Mucosa of stomach (tissue), 1 donor: ENCODE data around the gene LRP1B.

Source experiments
- H3K27me3 ChIP-seq: one replicate; pipeline ENCODE4 v1.7.0; 2013; ENCODE audit warnings: mild to moderate bottlenecking, low read length; ENCODE audit not compliant: control insufficient read depth, insufficient read depth
- H3K36me3 ChIP-seq: one replicate; pipeline ENCODE4 v1.7.0; 2013; ENCODE audit warnings: low read length; ENCODE audit not compliant: control insufficient read depth, insufficient read depth
- H3K4me1 ChIP-seq: one replicate; pipeline ENCODE4 v1.7.0; 2013; ENCODE audit warnings: mild to moderate bottlenecking, low read length; ENCODE audit not compliant: control insufficient read depth, insufficient read depth
- H3K4me3 ChIP-seq: one replicate; pipeline ENCODE4 v1.7.0; 2013; ENCODE audit warnings: low read length
- H3K9ac ChIP-seq: one replicate; pipeline ENCODE4 v1.7.0; 2013; ENCODE audit warnings: mild to moderate bottlenecking, low read length, moderate library complexity
- H3K9me3 ChIP-seq: one replicate; pipeline ENCODE4 v1.7.0; 2013; ENCODE audit warnings: mild to moderate bottlenecking, low read length, moderate library complexity; ENCODE audit not compliant: control insufficient read depth
- donor health status: Pancreatic carcinoma.

The LRP1B gene

GRCh38 chr2:141620372-141620771 is 510.4 kb downstream of the LRP1B start:
- Histone ChIP-seq H3K4me1 (no peaks in the 10 kb centered on the region), H3K36me3 (no peaks in the 10 kb centered on the region), H3K27me3 (no peaks in the 10 kb centered on the region), H3K9ac (no peak overlapping the region), H3K4me3 (no peak overlapping the region), H3K9me3 (no peaks in the 10 kb centered on the region)

- Histone ChIP-seq H3K36me3 (no peaks in the 10 kb centered on the region), H3K27me3 (no peaks in the 10 kb centered on the region), H3K4me1 (no peaks in the 10 kb centered on the region), H3K9ac (no peak overlapping the region), H3K9me3 (no peaks in the 10 kb centered on the region), H3K4me3 (no peak overlapping the region)
These were observed 512.4 kb downstream of the LRP1B start for GRCh38 chr2:141618457-141618856.

- Histone ChIP-seq H3K4me1 (no peaks in the 10 kb centered on the region), H3K4me3 (no peak overlapping the region), H3K9ac (no peak overlapping the region), H3K9me3 (no peaks in the 10 kb centered on the region), H3K36me3 (no peaks in the 10 kb centered on the region), H3K27me3 (no peaks in the 10 kb centered on the region)
These were observed 518.8 kb downstream of the LRP1B start for GRCh38 chr2:141611981-141612380.

- H3K9me3 ChIP-seq, result no peaks in the 10 kb centered on the region
- H3K4me3 ChIP-seq, result no peak overlapping the region
- no peak overlapping the region for H3K9ac ChIP-seq
- H3K36me3 ChIP-seq, result no peaks in the 10 kb centered on the region
- H3K27me3 ChIP-seq, result no peaks in the 10 kb centered on the region
- no peaks in the 10 kb centered on the region for H3K4me1 ChIP-seq
These were observed 519.6 kb downstream of the LRP1B start for GRCh38 chr2:141611176-141611571.

GRCh38 chr2:141610564-141611175 is 520.1 kb downstream of the LRP1B start:
- Histone ChIP-seq H3K4me3 (no peak overlapping the region), H3K27me3 (no peaks in the 10 kb centered on the region), H3K9me3 (no peaks in the 10 kb centered on the region), H3K9ac (no peak overlapping the region), H3K36me3 (no peaks in the 10 kb centered on the region), H3K4me1 (no peaks in the 10 kb centered on the region)

- Histone ChIP-seq H3K4me3 (no peak overlapping the region), H3K9ac (no peak overlapping the region), H3K4me1 (no peaks in the 10 kb centered on the region)
These were observed 525.7 kb downstream of the LRP1B start for GRCh38 chr2:141605163-141605562.

GRCh38 chr2:141601511-141602152 is 529.2 kb downstream of the LRP1B start:
- no peak overlapping the region for H3K4me3 ChIP-seq
- no peak overlapping the region for H3K9ac ChIP-seq
- no peaks in the 10 kb centered on the region for H3K36me3 ChIP-seq
- no peaks in the 10 kb centered on the region for H3K9me3 ChIP-seq
- H3K27me3 ChIP-seq, result no peaks in the 10 kb centered on the region
- H3K4me1 ChIP-seq, result no peaks in the 10 kb centered on the region

More at GRCh38 chr2:141605163-141605562, 525.7 kb downstream of the LRP1B start:
- no peaks in the 10 kb centered on the region for H3K36me3 ChIP-seq
- no peaks in the 10 kb centered on the region for H3K9me3 ChIP-seq
- no peaks in the 10 kb centered on the region for H3K27me3 ChIP-seq

- H3K27me3 ChIP-seq, result no peaks in the 10 kb centered on the region
- H3K4me1 ChIP-seq, result no peaks in the 10 kb centered on the region
- H3K9me3 ChIP-seq, result no peaks in the 10 kb centered on the region
- H3K4me3 ChIP-seq, result no peak overlapping the region
- no peak overlapping the region for H3K9ac ChIP-seq
- no peaks in the 10 kb centered on the region for H3K36me3 ChIP-seq
These were observed 531.1 kb downstream of the LRP1B start for GRCh38 chr2:141599721-141600120.

GRCh38 chr2:141598982-141599381 is 531.8 kb downstream of the LRP1B start:
- Histone ChIP-seq H3K27me3 (no peaks in the 10 kb centered on the region), H3K9me3 (no peaks in the 10 kb centered on the region), H3K4me3 (no peak overlapping the region), H3K36me3 (no peaks in the 10 kb centered on the region), H3K9ac (no peak overlapping the region), H3K4me1 (no peaks in the 10 kb centered on the region)

- Histone ChIP-seq H3K4me1 (no peaks in the 10 kb centered on the region), H3K9ac (no peak overlapping the region), H3K36me3 (no peaks in the 10 kb centered on the region), H3K4me3 (no peak overlapping the region), H3K9me3 (no peaks in the 10 kb centered on the region), H3K27me3 (no peaks in the 10 kb centered on the region)
These were observed 535.4 kb downstream of the LRP1B start for GRCh38 chr2:141595316-141595920.

- H3K9me3 ChIP-seq, result no peaks in the 10 kb centered on the region
- no peaks in the 10 kb centered on the region for H3K36me3 ChIP-seq
- no peaks in the 10 kb centered on the region for H3K4me1 ChIP-seq
- no peak overlapping the region for H3K4me3 ChIP-seq
- H3K27me3 ChIP-seq, result no peaks in the 10 kb centered on the region
- H3K9ac ChIP-seq, result no peak overlapping the region
These were observed 539.0 kb downstream of the LRP1B start for GRCh38 chr2:141591787-141592186.

- Histone ChIP-seq H3K4me1 (no peaks in the 10 kb centered on the region), H3K9ac (no peak overlapping the region), H3K36me3 (no peaks in the 10 kb centered on the region), H3K4me3 (no peak overlapping the region), H3K9me3 (no peaks in the 10 kb centered on the region), H3K27me3 (no peaks in the 10 kb centered on the region)
These were observed 540.2 kb downstream of the LRP1B start for GRCh38 chr2:141590620-141591019.
